H9 (cell line): ENCODE results near the gene OIT3. TPM values are rescaled to one million over a fixed set of nuclear protein-coding genes. Genes with fewer than 3 reads are reported as not detected.

ENCODE experiments used
- DNase-seq: peaks from one replicate; pipeline ENCODE4 v3.0.0-alpha.2; 2017
- H2AFZ ChIP-seq: one replicate; pipeline ENCODE4 v1.6.1; 2013; ENCODE audit warnings: mild to moderate bottlenecking, low read length, control low read depth, moderate library complexity
- H2AK5ac ChIP-seq: 2 replicates; pipeline ENCODE4 v1.6.1; 2013; ENCODE audit warnings: low read length, control low read depth, mixed read lengths; ENCODE audit not compliant: insufficient read length
- H2BK120ac ChIP-seq: one replicate; pipeline ENCODE4 v1.6.1; 2013; ENCODE audit warnings: low read depth, mild to moderate bottlenecking, low read length, control low read depth, inconsistent platforms; ENCODE audit not compliant: poor library complexity, severe bottlenecking
- H2BK12ac ChIP-seq: 2 replicates; pipeline ENCODE4 v1.6.1; 2013; ENCODE audit warnings: low read length, control low read depth, mixed read lengths, low read depth; ENCODE audit not compliant: insufficient read length
- H2BK15ac ChIP-seq: 2 replicates; pipeline ENCODE4 v1.6.1; 2013; ENCODE audit warnings: low read depth, low read length, control low read depth
- H2BK20ac ChIP-seq: one replicate; pipeline ENCODE4 v1.6.1; 2013; ENCODE audit warnings: low read depth, mild to moderate bottlenecking, low read length, control low read depth, inconsistent platforms; ENCODE audit not compliant: poor library complexity, severe bottlenecking
- H2BK5ac ChIP-seq: 2 replicates; pipeline ENCODE4 v1.6.1; 2013; ENCODE audit warnings: low read length, control low read depth, mixed read lengths; ENCODE audit not compliant: insufficient read length
- H3K14ac ChIP-seq: 2 replicates; pipeline ENCODE4 v1.6.1; 2013; ENCODE audit warnings: low read length, control low read depth; ENCODE audit not compliant: insufficient read depth
- H3K18ac ChIP-seq: 2 replicates; pipeline ENCODE4 v1.6.1; 2013; ENCODE audit warnings: low read depth, mild to moderate bottlenecking, mixed read lengths, low read length, control low read depth; ENCODE audit not compliant: insufficient read length
- H3K23ac ChIP-seq: 2 replicates; pipeline ENCODE4 v1.6.1; 2013; ENCODE audit warnings: low read length, control low read depth, mixed read lengths, low read depth; ENCODE audit not compliant: insufficient read length
- H3K23me2 ChIP-seq: 2 replicates; pipeline ENCODE4 v1.6.1; 2013; ENCODE audit warnings: low read depth, mild to moderate bottlenecking, mixed read lengths, low read length, control low read depth; ENCODE audit not compliant: insufficient read length, poor library complexity, severe bottlenecking
- H3K27ac ChIP-seq: 2 replicates; pipeline ENCODE4 v1.5.1; 2013; ENCODE audit warnings: low read length, control low read depth, mixed read lengths, low read depth; ENCODE audit not compliant: insufficient read length
- H3K27me3 ChIP-seq: 2 replicates; pipeline ENCODE4 v1.6.1; 2013; ENCODE audit warnings: low read length, control low read depth, inconsistent platforms; ENCODE audit not compliant: insufficient read depth
- H3K4ac ChIP-seq: 2 replicates; pipeline ENCODE4 v1.6.1; 2013; ENCODE audit warnings: low read depth, mild to moderate bottlenecking, control low read depth, inconsistent platforms, low read length, moderate library complexity
- H3K4me1 ChIP-seq: 2 replicates; pipeline ENCODE4 v1.6.1; 2013; ENCODE audit warnings: low read length, control low read depth, inconsistent platforms; ENCODE audit not compliant: insufficient read depth
- H3K4me2 ChIP-seq: 2 replicates; pipeline ENCODE4 v1.6.1; 2013; ENCODE audit warnings: low read length, control low read depth, mixed read lengths; ENCODE audit not compliant: insufficient read length, insufficient read depth
- H3K56ac ChIP-seq: 2 replicates; pipeline ENCODE4 v1.6.1; 2013; ENCODE audit warnings: low read depth, mild to moderate bottlenecking, mixed read lengths, low read length, control low read depth; ENCODE audit not compliant: insufficient read length
- H3K79me1 ChIP-seq: 2 replicates; pipeline ENCODE4 v1.6.1; 2013; ENCODE audit warnings: low read depth, mild to moderate bottlenecking, moderate library complexity, low read length, control low read depth, inconsistent platforms; ENCODE audit not compliant: insufficient read depth, poor library complexity, severe bottlenecking
- H3K79me2 ChIP-seq: 2 replicates; pipeline ENCODE4 v1.6.1; 2013; ENCODE audit warnings: low read length, control low read depth, inconsistent platforms; ENCODE audit not compliant: insufficient read depth
- H3K9ac ChIP-seq: 2 replicates; pipeline ENCODE4 v1.6.1; 2013; ENCODE audit warnings: low read length, control low read depth, mixed read lengths; ENCODE audit not compliant: insufficient read length; ENCODE audit errors: extremely low read depth
- H3K9me3 ChIP-seq: one replicate; pipeline ENCODE4 v1.6.1; 2013; ENCODE audit warnings: low read depth, low read length, inconsistent platforms; ENCODE audit not compliant: control insufficient read depth
- H3T11ph ChIP-seq: one replicate; pipeline ENCODE4 v1.6.1; 2013; ENCODE audit warnings: mild to moderate bottlenecking, low read length, control low read depth, inconsistent platforms
- H4K20me1 ChIP-seq: one replicate; pipeline ENCODE4 v1.6.1; 2013; ENCODE audit not compliant: control insufficient read depth, insufficient read length, insufficient read depth
- H4K5ac ChIP-seq: 2 replicates; pipeline ENCODE4 v1.6.1; 2013; ENCODE audit warnings: low read depth, mild to moderate bottlenecking, mixed read lengths, low read length, control low read depth; ENCODE audit not compliant: insufficient read length
- H4K8ac ChIP-seq: replicated peaks from 2 replicates; pipeline ENCODE4 v1.6.1; 2013; ENCODE audit warnings: low read length, control low read depth, mixed read lengths, low read depth; ENCODE audit not compliant: insufficient read length
- H4K91ac ChIP-seq: 2 replicates; pipeline ENCODE4 v1.6.1; 2013; ENCODE audit warnings: low read depth, mild to moderate bottlenecking, moderate library complexity, mixed read lengths, low read length, control low read depth; ENCODE audit not compliant: insufficient read length
- H3K27ac Mint-ChIP-seq, 3 experiments: 2 replicates in 2 of 3; 3 replicates in 1 of 3; pipeline ENCODE4 v1.8.0; 2020 to 2021; ENCODE audit warnings: mixed read lengths in 3 of 3, mild to moderate bottlenecking in 1 of 3, moderate library complexity in 1 of 3
- H3K27me3 Mint-ChIP-seq: 2 replicates; pipeline ENCODE4 v1.8.0; 2021; ENCODE audit warnings: low read depth, mild to moderate bottlenecking, moderate library complexity, mixed read lengths
- H3K36me3 Mint-ChIP-seq, 3 experiments: 2 replicates in 2 of 3; 3 replicates in 1 of 3; pipeline ENCODE4 v1.8.0; 2020 to 2021; ENCODE audit warnings: low read depth in 3 of 3, mixed read lengths in 3 of 3; ENCODE audit not compliant: insufficient read depth in 1 of 3
- H3K4me1 Mint-ChIP-seq, 2 experiments: 2 replicates each; pipeline ENCODE4 v1.8.0; 2020; ENCODE audit warnings: mixed read lengths in 2 of 2
- H3K4me3 Mint-ChIP-seq, 2 experiments: 2 replicates in 1 of 2; 3 replicates in 1 of 2; pipeline ENCODE4 v1.8.0; 2020 to 2021; ENCODE audit warnings: mild to moderate bottlenecking in 2 of 2, mixed read lengths in 2 of 2, moderate library complexity in 1 of 2
- H3K9me3 Mint-ChIP-seq, 2 experiments: 2 replicates in 1 of 2; 3 replicates in 1 of 2; pipeline ENCODE4 v1.8.0; 2020; ENCODE audit warnings: mild to moderate bottlenecking in 2 of 2, mixed read lengths in 2 of 2, moderate library complexity in 1 of 2
- CTCF ChIP-seq: fragments of 200-600 bp; sonication (generic); conservative IDR thresholded peaks from 3 replicates; pipeline ENCODE4 v1.8.0; 2021; ENCODE audit warnings: antibody characterized with exemption, mild to moderate bottlenecking
- WGBS: extraction: QIAGEN DNeasy Blood & Tissue Kit; methylation state at CpG from one replicate; pipeline ENCODE4 v1.1.7; 2013; ENCODE audit warnings: missing lambda C conversion rate, low lambda C conversion rate, mixed read lengths; ENCODE audit not compliant: insufficient read length; ENCODE audit errors: extremely low coverage; 5-methylcytosine and 5-hydroxymethylcytosine counted together
- total RNA-seq: library from RNA; stranded (reverse); gene quantifications from 2 replicates; pipeline ENCODE4 v1.2.1, GENCODE V29; 2021

Gene OIT3
- total RNA-seq, 1 experiment from 2014 or later: not detected

GRCh38 chr10:72924351-72924750 lies 30.8 kb downstream of the OIT3 start:
- Histone ChIP-seq H2BK12ac (no peak overlapping the region), H3K18ac (no peak overlapping the region), H4K5ac (no peak overlapping the region), H3K56ac (no peak overlapping the region), H2BK20ac (no peak overlapping the region), H3K27ac (no peak overlapping the region), H3K4me2 (no peak overlapping the region), H3K9me3 (no peaks in the 10 kb centered on the region), H2BK120ac (no peak overlapping the region), H4K91ac (no peak overlapping the region), H3K79me2 (no peaks in the 10 kb centered on the region), H2BK15ac (no peak overlapping the region), H2BK5ac (no peak overlapping the region), H3K23ac (no peak overlapping the region), H3K9ac (no peak overlapping the region), H3K79me1 (no peaks in the 10 kb centered on the region), H2AK5ac (no peak overlapping the region), H3K23me2 (no peaks in the 10 kb centered on the region), H4K20me1 (no peaks in the 10 kb centered on the region), H3K4ac (no peak overlapping the region), H3K4me1 (no peaks in the 10 kb centered on the region), H2AFZ (no peak overlapping the region), H3K27me3 (no peaks in the 10 kb centered on the region), H3K14ac (no peak overlapping the region; the same call in 1 of the 2 replicates), H3T11ph (no peak overlapping the region), H4K8ac (no peak overlapping the region)
- Mint-ChIP-seq H3K4me1 (no peaks in the 10 kb centered on the region), H3K9me3 (peaks cover 0 to 11% of the 10 kb centered on the region in 2 experiments; a peak in 4 of 5 replicates), H3K36me3 (peaks cover 0 to 3% (median 0%) of the 10 kb centered on the region in 3 experiments; a peak in 3 of 7 replicates), H3K27ac (no peak overlapping the region), H3K4me3 (no peak overlapping the region), H3K27me3 (no peaks in the 10 kb centered on the region; the same call in 1 of the 2 replicates)
- TF ChIP-seq CTCF: no peak
- DNase-seq: no peak
- no CpG with 5 or more reads among the region's 13 CpGs for WGBS
